GM21367 (cell line): ENCODE measurements around the gene APOE.
"Not testable (repeated sequence)": the region's sequence is repeated elsewhere in the genome, so short reads cannot be mapped to it uniquely, and the experiment has no call there.

Experiments
- ATAC-seq: cut with Tn5 transposase; IDR thresholded peaks from one replicate; pipeline ENCODE4 v1.9.1; 2021; ENCODE audit not compliant: unreplicated experiment

The APOE gene

DNA sequence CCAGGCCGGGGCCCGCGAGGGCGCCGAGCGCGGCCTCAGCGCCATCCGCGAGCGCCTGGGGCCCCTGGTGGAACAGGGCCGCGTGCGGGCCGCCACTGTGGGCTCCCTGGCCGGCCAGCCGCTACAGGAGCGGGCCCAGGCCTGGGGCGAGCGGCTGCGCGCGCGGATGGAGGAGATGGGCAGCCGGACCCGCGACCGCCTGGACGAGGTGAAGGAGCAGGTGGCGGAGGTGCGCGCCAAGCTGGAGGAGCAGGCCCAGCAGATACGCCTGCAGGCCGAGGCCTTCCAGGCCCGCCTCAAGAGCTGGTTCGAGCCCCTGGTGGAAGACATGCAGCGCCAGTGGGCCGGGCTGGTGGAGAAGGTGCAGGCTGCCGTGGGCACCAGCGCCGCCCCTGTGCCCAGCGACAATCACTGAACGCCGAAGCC is 3.3 kb downstream of the APOE start:
- ATAC-seq, result no peak

DNA sequence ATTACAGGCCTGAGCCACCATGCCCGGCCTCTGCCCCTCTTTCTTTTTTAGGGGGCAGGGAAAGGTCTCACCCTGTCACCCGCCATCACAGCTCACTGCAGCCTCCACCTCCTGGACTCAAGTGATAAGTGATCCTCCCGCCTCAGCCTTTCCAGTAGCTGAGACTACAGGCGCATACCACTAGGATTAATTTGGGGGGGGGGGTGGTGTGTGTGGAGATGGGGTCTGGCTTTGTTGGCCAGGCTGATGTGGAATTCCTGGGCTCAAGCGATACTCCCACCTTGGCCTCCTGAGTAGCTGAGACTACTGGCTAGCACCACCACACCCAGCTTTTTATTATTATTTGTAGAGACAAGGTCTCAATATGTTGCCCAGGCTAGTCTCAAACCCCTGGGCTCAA is 4.2 kb downstream of the APOE start:
- ATAC-seq, result no peak

DNA sequence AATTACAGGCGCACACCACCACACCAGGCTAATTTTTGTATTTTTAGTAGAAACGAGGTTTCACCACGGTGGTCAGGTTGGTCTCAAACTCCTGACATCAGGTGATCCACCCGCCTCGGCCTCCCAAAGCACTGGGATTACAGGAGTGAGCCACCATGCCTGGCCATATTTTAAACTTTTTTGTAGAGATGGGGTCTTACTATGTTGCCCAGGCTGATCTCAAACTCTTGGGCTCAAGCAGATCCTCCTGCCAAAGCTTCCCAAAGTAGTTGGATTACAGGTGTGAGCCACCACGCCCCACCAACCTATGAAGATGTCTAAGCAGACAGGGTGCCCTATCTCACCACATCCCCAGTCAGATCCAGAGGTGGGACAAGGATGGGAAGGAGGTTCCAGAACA is 6.3 kb downstream of the APOE start:
- not testable (repeated sequence) for ATAC-seq

DNA sequence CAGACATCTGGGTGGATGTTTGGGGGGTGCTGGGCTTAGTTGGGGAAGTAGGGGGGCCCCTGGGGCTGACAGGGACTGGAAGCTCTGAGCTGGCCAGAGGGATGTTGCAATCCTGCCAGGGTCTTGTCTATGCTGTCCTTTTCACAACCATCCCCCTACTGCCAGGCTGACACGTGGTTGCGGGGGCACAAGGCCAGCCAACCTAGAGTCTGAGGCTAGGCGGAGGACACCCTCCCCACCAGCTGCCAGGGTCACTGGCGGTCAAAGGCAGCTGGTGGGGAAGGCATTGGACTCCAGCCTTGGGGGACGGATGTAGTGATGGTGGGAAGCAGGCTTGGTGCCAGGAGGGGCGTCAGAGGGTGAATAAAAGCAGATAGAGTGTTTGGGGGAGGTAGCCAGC is 7.3 kb downstream of the APOE start:
- no peak for ATAC-seq

DNA sequence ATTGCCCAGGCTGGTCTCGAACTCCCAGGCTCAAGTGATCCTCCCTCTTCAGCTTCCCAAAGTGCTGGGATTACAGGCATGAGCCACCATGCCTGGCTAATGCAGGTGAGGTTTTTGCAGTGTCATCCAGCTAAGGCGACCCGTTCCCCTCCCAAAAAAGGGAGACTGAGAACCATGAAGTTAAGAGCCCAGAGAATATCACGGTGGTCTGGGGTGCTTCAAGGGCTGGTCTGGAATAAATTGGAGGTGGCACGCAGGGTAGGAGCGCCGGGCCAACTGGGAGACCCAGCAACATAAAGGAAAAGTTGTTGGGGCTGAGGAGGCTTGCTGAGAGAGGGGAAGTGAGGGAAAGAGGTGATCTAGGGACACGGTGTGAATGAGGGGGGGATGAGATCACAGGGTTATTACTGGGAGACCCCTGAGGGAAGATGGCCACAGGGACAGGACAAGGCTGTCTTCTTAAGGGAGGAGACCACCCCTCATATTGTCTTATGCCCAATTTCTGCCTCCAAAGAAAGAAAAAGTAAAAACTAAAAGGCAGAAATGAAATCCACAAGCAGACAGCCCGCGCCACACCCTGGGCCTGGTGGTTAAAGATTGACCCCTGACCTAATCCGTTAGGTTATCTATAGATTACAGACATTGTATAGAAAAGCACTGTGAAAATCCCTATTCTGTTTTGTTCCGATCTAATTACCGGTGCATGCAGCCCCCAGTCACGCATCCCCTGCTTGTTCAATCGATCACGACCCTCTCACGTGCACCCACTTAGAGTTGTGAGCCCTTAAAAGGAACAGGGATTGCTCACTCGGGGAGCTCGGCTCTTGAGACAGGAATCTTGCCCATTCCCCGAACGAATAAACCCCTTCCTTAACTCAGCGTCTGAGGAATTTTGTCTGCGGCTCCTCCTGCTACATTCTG is 8.2 kb downstream of the APOE start:
- not testable (repeated sequence) for ATAC-seq

DNA sequence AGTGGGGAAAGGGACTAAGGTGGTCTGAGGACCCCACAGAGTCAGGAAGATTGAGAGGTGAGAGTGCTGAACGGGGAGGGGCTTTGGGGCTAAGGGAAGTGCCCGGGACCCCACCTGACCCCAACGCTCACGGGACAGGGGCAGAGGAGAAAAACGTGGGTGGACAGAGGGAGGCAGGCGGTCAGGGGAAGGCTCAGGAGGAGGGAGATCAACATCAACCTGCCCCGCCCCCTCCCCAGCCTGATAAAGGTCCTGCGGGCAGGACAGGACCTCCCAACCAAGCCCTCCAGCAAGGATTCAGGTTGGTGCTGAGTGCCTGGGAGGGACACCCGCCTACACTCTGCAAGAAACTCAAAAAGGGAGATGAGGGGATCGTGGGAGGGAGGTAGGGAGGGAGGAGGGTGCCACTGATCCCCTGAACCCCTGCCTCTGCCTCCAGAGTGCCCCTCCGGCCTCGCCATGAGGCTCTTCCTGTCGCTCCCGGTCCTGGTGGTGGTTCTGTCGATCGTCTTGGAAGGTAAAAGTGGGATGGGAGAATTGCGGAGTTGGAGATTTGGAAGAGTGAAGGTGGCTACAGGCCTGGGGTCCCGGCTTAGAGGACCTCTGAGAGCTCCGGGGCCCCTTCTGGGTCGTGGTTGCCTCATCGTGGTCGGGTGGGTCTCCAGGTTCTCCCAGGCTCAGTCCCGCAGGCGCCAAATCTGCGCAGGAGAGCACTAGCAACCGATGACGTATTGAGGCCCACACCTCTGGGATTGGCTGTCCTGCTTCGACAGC is 9.0 kb downstream of the APOE start, which contains the start of gene APOC1:
TSS of gene APOC1 (plus strand) at position 176 of the 774 bp plus-strand sequence. CDS start at position 460, 284 bp downstream.
- peak; percentile 65 for ATAC-seq

DNA sequence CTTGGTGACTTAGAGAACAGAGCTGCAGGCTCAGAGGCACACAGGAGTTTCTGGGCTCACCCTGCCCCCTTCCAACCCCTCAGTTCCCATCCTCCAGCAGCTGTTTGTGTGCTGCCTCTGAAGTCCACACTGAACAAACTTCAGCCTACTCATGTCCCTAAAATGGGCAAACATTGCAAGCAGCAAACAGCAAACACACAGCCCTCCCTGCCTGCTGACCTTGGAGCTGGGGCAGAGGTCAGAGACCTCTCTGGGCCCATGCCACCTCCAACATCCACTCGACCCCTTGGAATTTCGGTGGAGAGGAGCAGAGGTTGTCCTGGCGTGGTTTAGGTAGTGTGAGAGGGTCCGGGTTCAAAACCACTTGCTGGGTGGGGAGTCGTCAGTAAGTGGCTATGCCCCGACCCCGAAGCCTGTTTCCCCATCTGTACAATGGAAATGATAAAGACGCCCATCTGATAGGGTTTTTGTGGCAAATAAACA is 18.7 kb downstream of the APOE start:
- no peak for ATAC-seq

DNA sequence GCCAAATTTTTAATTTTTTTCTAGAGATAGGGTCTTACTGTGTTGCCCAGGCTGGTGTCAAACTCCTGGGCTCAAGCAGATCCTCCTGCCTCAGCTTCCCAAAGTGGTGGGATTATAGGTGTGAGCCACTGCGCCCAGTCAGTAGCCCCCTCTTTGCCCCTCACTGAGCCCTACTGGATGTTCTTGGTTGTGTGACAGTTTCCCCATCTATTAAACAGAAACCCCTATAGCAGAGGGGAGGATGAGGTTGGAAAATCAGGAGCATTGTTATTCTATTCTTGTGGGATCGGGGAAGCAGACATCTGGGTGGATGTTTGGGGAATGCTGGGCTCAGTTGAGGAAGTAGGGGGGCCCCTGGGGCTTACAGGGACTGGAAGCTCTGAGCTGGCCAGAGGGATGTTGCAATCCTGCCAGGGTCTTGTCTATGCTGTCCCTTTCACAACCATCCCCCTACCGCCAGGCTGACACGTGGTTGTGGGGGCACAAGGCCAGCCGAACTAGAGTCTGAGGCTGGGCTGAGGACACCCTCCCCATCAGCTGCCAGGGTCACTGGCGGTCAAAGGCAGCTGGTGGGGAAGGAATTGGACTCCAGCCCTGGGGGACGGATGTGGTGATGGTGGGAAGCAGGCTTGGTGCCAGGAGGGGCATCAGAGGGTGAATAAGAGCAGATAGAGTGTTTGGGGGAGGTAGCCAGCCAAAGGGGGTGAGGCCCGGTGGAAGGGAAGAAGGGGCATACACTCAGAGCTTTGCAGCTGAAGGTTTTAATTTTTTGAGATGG is 19.7 kb downstream of the APOE start:
- ATAC-seq, result no peak

DNA sequence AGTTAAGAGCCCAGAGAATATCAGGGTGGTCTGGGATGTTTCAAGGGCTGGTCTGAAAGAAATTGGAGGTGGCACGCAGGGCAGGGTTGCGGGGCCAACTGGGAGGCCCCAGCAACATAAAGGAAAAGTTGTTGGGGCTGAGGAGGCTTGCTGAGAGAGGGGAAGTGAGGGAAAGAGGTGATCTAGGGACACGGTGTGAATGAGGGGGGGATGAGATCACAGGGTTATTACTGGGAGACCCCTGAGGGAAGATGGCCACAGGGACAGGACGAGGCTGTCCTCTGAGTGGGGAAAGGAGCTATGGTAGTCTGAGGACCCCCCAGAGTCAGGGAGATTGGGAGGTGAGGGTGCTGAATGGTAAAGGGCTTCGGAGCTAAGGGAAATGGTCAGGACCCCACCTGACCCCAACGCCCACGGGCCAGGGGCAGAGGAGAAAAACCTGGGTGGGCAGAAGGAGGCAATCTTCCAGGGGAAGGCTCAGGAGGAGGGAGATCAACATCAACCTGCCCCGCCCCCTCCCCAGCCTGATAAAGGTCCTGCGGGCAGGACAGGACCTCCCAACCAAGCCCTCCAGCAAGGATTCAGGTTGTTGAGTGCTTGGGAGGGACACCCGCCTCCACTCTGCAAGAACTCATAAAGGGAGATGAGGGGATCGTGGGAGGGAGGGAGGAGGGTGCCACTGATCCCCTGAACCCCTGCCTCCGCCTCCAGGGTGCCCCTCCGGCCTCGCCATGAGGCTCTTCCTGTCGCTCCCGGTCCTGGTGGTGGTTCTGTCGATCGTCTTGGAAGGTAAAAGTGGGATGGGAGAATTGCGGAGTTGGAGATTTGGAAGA is 20.9 kb downstream of the APOE start:
- ATAC-seq, result not testable (repeated sequence)

DNA sequence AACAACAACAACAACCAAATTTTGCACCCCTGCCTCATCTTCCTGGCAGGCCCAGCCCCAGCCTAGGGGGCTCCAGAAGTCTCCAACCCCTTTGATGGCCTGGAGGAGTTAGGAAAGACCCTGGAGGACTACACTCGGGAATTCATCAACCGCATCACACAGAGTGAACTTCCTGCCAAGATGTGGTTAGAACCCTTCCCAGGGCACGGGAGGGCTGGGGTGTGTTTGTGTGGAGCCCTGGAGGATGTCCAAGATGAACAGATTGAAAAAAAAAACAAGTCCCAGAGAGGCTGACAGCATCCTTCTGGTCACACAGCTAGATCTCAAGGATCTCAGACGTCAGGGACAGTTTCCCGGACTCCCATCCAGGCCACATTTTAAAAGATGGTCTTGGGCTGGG is 22.1 kb downstream of the APOE start:
- no peak for ATAC-seq

DNA sequence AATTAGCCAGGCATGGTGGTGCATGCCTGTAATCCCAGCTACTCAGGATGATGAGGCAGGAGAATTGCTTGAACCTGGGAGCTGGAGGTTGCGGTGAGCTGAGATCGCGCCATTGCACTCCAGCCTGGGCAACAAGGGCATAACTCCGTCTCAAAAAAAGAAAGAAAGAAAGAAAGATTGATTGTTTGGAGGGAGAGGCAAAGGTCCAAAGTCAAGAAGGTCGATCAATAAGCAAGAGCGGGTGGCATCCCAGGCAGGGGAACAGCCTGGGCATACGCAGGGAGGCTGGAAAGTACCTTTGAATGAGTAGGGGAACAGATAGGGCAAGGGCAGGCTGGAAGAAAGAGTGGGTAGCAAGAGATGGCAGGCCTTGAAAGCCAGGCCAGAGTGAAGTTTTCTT is 24.5 kb downstream of the APOE start:
- ATAC-seq, result no peak

DNA sequence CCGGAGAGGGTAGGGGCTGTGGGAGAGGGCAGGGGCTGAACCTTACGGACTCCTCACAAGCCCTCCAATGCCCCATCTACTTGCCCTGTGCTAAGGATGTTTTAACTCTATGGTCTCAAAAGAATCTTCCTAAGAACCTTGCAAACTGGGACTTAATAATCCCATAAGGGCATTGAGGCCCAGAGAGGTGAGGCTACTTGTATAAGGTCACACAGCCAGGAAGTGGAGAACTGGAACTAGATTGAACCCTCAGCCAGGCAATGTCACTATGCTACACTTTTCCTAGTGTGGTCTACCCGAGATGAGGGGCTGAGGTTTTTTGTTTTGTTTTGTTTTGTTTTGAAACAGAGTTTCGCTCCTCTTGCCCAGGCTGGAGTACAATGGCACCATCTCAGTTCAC is 25.9 kb downstream of the APOE start:
- no peak for ATAC-seq

DNA sequence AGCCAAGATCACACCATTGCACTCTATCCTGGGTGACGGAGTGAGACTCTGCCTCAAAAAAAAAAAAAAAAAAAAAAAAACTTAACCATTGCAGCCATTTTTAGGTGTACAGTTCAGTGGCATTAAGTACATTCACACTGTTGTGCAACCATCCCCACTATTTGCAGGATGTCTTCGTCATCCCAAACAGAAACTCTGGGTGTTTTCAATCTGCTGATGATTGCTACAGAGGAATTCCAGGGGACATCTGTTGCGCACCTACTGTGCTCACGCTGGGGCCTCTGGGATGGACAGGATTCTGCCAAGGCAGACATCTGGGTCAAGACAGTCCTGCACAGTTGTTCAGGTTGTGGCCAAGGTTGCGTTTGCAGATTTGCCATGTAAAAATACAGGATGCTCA is 34.1 kb downstream of the APOE start:
- no peak for ATAC-seq

DNA sequence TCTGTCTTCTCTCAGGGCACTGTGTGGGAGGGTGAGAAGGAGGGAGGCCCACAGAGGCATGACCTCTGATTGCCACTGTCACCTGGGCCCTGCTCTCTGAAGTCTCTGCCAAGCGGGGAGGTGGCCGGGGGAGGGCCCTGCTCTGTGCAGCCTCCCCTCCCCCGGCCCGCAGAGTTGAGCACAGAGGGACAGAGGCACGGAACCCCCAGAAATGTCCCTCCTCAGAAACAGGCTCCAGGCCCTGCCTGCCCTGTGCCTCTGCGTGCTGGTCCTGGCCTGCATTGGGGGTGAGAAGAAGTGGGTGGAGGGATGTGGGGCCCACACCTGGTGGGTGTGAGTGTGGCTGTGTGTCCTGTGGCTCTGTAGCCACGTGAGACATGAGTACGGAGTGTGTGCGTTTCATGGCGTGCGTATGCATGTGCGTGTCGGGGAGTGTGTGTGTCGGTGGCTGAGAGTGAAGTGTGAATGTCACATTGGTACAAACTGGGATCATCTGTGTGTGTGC is 36.5 kb downstream of the APOE start, which contains the start of gene APOC4:
TSS of gene APOC4 (plus strand) at position 171 of the 505 bp plus-strand sequence. CDS start at position 212, 41 bp downstream.
- ATAC-seq, result no peak

DNA sequence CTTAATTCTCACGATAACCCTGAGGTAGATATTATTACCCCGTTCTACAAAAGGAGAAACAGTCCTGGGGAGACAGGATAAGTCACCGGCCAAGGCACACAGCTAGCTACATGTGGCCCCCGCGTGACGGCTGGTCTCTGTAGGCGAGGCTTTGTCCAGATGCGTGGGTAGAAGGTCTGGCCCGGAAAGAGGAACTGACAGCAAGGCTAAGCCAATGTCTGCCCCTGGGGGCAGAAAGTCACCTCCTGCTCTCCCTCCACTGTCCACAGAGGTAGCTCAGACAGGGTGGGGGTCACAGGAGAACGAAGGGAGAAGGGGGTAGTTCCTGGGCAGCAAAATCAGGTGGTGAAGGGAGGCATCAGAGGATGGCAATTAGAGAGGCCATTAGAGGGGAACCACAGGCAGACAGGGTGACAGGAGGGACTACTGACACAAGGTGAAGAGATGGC is 38.2 kb downstream of the APOE start:
- ATAC-seq, result no peak

DNA sequence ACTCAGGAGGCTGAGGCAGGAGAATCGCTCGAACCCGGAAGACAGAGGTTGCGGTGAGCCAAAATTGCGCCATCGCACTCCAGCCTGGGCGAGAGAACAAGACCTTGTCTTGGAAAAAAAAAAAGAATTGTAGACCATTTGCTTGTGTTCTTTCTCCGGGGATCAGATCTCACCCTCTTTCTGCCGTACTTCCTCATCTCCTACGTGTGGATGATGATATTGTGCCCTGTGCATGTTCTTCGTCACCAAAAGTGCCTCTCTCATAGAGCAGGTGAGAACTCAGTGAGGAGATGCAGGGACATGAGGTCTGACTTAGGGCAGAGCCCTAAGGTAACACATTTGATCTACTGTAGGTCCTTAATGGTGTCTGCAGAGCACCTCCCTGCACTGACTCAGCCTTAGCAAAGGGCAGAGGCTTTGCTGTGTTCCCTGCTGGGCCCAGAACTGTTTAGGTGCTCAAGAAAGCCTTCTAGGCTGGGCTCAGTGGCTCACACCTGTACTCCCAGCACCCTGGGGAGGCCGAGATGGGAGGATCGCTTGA is 41.5 kb downstream of the APOE start:
- ATAC-seq, result no peak

DNA sequence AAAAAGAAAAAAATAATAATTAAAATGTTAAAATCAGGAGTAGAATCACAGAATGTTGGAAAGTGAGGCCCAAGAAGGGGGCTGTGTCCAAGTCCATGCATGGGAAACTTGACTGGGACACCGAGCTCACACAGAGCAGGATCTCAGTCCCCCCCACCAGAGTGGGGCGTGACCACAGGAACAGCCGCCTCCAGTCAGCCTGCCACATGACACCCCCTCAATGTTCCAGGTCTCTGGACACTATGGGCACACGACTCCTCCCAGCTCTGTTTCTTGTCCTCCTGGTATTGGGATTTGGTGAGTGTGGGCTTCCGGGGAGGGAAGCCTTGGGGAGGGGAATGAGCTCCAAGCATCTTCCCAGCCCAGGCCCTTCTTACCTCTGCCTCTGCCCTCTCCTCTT is 42.6 kb downstream of the APOE start:
- no peak for ATAC-seq

DNA sequence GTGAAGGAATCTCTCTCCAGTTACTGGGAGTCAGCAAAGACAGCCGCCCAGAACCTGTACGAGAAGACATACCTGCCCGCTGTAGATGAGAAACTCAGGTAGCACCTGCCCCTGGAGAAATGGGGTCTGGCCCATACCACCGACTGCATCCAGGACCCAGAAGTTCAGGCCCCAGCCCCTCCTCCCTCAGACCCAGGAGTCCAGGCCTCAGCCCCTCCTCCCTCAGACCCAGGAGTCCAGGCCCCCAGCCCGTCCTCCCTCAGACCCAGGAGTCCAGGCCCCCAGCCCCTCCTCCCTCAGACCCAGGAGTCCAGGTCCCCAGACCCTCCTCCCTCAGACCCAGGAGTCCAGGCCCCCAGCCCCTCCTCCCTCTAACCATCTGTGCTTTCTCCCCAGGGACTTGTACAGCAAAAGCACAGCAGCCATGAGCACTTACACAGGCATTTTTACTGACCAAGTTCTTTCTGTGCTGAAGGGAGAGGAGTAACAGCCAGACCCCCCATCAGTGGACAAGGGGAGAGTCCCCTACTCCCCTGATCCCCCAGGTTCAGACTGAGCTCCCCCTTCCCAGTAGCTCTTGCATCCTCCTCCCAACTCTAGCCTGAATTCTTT is 43.3 kb downstream of the APOE start:
- ATAC-seq, result no peak

DNA sequence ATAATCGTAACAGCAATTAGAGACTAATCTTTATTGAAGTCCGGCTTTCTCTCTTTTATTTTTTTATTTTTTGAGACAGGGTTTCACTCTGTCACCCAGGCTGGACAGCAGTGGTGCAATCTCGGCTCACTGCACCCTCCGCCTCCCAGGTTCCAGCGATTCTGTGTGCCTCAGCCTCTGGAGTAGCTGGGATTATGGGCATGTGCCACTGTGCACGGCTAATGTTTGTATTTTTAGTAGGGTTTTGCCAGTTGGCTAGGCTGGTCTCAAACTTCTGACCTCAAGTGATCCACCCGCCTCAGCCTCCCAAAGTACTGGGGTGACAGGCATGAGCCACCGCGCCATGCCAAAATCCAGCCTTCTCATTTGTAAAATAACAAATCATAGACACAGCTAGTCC is 44.0 kb downstream of the APOE start:
- ATAC-seq, result no peak
